ENCODE measurements around the gene NEK1.

- TF ChIP-seq CTCF (IDR thresholded peaks at IDR 0.05), result no peak
- TF ChIP-seq POLR2A (IDR thresholded peaks at IDR 0.05), result no peak
These were observed 227.0 kb downstream of the NEK1 start for GRCh38 chr4:169385376-169385775.

Measured in uterus (tissue), 2 donors.